Activated CD8-positive, alpha-beta memory T cell treated with anti-CD3 and anti-CD28 coated beads, Interleukin-2, amount 50 U/mL, for 1 hour (primary cell): ENCODE measurements around the gene DSEL.

ENCODE experiments used
- DNase-seq: peaks from one replicate; pipeline ENCODE4 v3.0.0-alpha.2; 2020; ENCODE audit errors: extremely low read depth

DSEL gene

DNA sequence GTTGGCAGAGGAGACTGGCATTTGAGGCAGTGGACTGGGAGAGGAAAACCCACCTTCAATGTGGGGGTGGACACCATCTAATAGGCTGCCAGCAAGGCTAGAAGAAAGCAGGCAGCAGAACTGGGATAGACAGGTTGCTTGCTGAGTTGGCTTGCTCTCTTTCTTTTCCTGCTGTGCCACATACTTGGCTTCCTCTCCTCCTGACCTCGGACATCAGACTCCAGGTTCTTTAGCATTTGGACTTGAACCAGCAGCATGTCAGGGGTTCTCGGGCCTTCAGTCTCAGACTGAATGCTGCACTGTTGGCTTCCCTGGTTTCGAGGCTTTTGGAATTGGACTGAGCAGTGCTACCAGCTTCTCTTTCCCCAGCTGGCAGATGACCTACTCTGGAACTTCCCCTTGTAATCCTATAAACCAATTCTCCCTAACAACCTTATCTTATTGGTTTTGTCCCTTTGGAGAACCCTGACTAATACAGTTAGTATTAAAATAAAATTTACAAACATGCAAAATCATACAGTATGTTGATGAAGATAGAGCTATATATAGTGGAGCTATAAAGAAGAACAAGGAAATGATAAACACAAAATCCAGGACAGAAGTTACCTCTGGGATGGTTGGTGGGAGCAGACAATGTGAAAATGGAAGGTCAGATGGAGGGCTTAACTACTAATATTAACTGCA is 15.9 kb downstream of the DSEL start:
- no peak for DNase-seq

DNA sequence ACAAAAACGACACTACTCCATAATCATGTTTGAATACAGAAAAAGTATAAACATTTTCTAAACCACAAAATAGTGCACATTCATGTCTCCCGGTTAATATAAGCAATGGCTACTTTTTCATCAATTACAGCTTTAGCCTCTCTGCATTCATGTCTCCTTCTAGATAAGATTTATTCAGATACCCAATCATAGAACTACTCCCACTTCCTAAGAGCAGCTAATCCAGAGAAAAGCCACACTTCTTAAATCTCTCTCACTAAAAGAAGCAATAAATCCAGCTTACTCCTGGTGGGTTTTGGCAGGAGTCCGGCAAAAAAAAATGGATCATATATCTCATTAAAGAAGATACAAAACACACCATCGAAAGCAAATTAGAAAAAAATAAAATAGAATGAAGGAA is 20.1 kb downstream of the DSEL start:
- no peak for DNase-seq

DNA sequence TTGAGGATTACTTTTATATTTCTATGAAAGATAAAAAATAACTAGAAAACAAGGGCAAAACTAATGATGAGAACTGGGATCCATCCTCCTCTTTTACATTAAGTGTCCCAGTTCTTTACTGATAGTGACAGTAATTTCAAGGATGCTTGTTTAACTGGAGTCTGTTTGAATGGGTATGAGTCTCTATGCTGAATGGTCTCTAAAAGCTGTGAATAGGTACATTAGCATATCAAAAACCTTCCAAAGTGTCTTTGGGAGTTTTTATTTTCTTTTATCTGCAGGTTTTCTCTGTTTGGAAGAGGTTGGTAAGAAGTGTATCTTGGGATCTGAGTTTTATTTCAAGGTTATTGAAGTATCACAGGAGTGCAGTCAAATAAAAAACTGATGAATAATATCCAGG is 30.0 kb downstream of the DSEL start:
- DNase-seq: no peak

DNA sequence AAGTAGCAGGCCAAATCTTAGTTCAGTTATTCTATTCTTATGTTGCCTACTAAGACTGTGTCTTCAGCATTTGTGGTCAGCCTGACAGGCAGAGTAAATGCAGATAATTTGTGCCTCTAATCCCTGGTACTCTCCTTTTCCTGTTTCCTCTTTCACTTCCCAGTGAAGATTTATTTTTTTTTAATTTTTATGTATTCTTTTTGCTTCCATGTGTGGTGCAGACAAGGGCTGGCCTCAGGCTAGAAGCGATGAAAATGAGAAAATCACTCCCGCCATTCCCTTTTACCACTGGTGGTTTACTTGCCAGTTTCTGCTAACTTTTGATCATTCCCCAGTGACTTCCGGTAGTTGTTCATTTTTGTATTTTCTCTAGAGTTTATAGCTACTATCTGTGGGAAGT is 30.9 kb downstream of the DSEL start:
- no peak for DNase-seq

DNA sequence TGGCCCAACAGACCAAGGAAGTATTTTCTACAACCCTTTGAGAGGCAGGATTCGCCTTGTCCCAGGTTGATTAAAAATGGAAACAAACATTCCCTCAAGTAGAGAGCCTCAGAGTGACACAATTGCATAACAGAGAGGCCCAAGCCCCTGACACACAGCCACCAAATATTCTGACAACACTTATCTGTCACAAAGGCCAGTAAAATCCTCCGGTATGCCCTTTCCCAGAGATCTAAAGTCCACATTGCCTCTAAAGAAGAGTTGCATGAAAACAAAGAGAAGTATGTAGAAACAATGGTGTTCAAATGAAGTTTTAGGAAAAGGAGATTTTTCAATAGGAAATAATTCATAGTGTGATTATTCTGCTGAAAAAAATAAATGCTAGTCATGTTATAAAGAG is 32.1 kb downstream of the DSEL start:
- DNase-seq: no peak

DNA sequence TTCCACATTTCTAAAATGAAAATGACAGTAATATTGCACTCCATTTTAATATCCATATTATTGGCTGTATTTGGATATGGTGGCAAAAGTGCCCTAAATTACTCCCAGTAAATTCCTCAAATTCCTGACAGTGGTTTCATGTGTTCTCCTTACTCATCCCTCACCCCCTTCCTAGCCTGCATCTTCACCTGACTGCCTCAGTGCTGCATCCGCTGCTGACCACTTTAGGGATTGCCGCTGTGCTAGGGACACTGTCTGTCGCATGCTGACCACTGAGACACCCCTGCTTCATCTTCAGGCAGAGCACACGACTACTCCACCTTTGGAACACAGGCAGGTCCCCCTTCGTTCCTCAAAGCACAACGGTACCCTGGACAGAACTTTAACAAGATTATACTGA is 32.6 kb downstream of the DSEL start:
- DNase-seq: no peak

DNA sequence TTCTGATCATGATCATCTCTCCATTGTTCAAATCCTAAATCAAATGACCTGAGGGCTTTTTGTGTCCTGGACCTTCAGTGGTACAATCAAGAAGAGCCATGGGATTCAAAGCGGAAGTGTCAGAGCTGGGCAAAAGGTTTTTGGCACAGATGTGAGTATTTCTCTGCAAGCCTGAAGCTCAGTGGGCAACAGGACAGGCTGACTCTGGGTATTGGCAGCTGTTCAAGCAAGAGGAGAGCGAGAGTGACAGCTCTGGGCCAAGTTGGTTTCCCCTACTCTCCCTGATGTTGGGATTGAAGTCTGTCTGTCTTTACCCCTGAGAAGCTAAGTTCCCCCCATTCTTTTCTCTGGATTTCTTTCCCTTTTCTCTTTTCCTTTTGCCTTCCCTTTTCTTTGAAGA is 33.3 kb downstream of the DSEL start:
- no peak for DNase-seq

DNA sequence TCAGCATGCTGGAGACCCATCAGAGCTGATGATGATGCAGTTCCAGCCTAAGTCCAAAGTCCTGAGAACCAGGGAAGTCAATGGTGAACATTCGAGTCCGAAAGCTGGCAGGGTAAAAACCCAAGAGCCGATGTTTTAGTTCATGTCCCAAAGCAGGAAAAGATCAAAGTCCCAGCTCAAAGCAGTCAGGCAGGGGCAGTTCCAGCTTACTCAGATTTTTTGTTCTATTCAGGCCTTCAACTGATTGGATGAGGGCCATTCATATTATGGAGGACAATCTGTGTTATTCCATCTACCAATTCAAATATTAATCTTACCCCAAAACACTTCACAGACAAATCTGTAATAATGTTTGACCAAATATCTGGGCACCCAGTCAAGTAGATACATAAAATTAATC is 38.3 kb downstream of the DSEL start:
- DNase-seq: no peak

DNA sequence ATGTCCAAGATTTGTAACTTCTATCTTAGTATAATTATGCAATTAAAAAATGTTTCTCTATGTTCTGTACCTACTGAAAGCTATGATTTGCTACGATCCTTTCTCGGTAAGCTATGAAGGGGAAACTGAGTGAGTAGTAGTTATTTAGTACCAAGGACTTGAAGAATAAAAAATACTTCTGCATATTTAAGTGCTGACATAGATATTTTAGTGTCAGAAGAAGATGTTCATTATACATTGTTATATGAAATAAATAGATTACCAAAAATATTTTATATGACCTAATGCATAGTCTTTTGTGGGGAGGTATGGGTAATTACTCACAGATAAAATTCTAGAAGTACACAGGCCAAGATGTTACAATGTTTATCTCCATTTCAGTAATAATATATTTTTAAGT is 39.0 kb downstream of the DSEL start:
- no peak for DNase-seq

DNA sequence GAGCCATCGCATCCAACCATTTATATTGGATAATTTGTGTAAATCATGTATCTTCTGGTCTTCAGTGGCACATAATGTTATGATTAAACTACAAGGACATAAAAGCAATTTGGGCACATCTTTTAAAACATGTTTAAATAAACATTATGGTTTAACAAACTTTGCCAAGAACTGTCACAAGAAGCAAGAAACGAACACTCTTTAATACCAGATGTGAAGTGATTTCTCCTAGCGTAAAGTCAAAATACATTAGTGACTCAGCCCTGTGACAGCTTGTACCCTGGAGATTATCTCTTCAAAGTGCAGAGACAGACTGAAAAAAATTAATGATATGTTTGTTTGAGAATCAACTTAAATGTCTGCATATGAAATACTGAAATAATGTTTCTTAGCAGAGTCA is 39.9 kb downstream of the DSEL start:
- no peak for DNase-seq

DNA sequence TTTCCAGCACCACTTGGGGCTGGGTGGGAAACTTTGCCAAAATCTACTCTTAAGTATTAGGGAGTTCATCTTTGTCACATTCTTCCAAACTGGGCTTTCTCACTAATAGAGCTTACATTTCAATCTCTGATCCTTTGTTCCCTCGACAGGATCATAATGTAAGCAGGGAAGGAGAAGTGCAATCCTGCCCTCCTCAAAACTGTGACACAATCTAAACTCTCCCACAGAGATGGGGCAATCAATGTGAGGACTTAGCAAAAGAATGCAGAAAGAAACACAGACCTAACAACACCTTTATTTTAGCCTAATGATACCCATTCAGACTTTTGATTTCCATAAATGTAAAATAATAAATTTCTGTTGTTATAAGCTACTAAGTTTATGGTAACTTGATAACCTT is 40.8 kb downstream of the DSEL start:
- no peak for DNase-seq

DNA sequence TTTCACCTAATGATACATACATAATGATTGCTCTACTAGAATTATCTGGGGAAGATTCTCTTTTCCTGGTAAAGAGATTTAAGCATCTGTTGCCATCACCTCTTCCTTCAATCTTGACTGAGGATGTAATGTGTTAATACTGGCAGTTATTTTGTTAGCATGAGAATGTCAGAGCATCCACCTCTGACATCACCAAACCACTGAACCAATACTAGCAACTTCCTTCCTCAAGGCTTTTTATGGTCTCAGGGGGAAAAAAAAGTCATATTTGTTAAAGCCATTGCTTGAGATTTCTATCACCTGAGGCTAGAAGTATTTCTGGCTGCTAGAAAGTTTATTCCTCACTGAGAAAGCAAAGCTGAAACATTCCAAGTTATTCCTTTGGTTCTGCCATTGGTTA is 48.5 kb downstream of the DSEL start:
- no peak for DNase-seq

DNA sequence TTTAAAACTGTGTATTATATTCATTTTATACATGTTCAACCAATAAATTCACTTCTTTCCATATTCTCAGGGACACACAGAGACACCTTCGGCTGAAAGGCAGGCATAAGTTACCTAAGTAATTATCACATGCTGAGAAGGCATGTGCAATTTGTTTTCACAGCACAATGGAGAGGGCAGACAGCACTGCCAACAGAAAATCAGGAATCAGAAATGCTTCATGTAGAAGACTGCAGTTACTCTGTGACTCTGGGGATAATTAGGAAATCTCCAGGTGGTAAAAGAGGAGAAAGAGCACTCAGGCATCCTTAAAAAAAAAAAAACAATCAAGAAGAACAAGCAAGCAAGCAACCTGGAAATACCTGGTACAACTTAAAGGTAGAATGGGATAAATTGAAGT is 49.3 kb downstream of the DSEL start:
- no peak for DNase-seq

DNA sequence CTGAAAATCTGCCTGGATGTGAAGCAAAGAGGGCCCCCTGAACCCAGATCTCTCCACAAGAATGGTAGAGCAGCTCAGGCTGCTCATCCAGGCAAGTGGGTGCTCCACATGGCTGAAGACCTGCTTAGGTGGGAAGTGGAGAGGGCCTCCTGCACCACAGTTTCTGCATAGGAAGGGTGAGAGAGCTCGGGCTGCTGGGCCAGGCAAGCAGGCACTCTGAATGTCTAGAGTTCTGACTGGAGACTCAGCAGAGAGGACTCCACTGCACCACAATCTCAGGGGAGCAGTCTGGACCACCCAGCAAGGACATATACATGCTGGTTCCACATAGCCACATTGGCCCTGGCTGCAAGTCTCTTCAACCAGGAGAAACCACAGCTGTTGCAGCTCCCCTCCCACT is 52.0 kb downstream of the DSEL start:
- DNase-seq: no peak

DNA sequence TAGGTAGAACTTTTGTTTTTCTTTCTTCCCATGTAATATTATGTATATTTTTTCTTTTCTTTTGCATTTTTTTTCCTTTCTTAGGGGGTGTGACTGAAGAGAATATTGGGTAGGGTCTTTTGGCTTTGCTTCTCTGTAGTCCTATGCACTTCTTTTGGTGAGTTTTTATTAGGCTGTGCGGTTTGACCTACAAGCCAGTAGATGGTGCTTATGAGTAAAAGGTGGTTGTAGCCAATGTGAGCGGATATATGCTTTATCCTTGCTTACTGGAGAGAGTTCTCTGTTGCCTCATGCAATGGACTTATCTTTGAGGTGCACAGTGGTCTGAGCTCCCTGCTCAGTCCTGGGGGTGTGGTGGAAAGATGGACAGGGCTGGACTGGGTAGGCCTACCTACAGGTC is 52.7 kb downstream of the DSEL start:
- DNase-seq: no peak

DNA sequence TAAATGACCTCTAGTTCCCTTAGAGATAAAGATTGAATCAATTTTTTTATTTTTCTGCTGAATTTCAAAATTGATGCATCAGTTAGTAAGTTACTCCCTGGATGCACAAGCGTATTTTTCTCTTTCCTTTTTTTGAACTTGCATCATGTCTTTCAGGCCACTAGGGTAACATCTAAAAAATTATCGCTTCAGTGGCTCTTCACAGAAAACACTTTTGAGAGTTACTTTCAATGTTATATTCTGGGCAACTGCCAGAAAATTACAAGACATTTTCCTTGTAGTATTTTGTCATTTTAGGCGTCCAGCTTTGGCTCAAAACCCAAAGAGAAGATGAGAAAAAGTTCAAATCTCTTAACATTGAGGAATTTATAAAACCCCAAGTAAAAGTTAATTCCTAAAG is 59.8 kb downstream of the DSEL start:
- DNase-seq: no peak
